Measurements from ENCODE around the gene PROSER1. TPM values are rescaled to one million over a fixed set of nuclear protein-coding genes. Genes with fewer than 3 reads are reported as not detected.

PROSER1 gene
- total and polyA plus RNA-seq, 2 of the 4 experiments (the other 2 are of a cell fraction) = 2.0 to 13.4 TPM

DNA sequence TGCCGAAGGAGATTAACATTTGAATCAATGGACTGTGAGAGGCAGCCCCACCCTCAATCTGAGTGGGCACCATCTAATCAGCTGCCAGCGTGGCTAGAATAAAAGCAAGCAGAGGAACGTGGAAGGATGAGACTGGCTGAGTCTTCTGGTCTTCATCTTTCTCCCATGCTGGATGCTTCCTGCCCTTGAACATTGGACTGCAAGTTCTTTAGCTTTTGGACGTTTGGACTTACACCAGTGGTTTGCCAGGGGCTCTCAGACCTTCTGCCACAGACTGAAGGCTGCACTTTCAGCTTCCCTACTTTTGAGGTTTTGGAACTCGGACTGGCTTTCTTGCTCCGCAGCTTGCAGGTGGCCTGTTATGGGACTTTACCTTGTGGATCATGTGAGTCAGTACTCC lies 15.1 kb upstream of the PROSER1 start:
- no peak for DNase-seq
- H2BK15ac ChIP-seq (ENCODE audit: low read depth, low read length) = no peak overlapping the region
- H3K79me1 ChIP-seq (ENCODE audit: low read depth in 1 of 2, low read length in 2 of 2) = no peaks in the 10 kb centered on the region
- no peaks in the 10 kb centered on the region for H3K4me1 ChIP-seq (ENCODE audit: control insufficient read depth, insufficient read depth, low read length)
- H2AFZ ChIP-seq (replicated peaks; ENCODE audit: low read length, poor library complexity) = no peak overlapping the region
- intact Hi-C loops (cut with micrococcal nuclease) = loop anchor here (5.0 kb wide), 1 partner anchor 214 kb away; no protein-coding TSS in a partner anchor
- no peak overlapping the region for H2BK5ac ChIP-seq (ENCODE audit: low read depth, low read length, poor library complexity, severe bottlenecking)
- H2BK120ac ChIP-seq (ENCODE audit: low read depth, low read length) = no peak overlapping the region
- no peak overlapping the region for H3K56ac ChIP-seq (ENCODE audit: extremely low read depth, insufficient read depth, low read length)
- H3K27ac ChIP-seq (ENCODE audit: insufficient read depth, low read length) = no peak overlapping the region
- no peak overlapping the region for H2BK20ac ChIP-seq (ENCODE audit: low read depth, low read length)
- H4K5ac ChIP-seq (ENCODE audit: low read depth, low read length) = no peak overlapping the region
- H3K4me2 ChIP-seq (ENCODE audit: low read depth, low read length) = no peak overlapping the region
- WGBS, 2 experiments (ENCODE audit: extremely low coverage in 2 of 2, insufficient read length in 1 of 2) = 85% methylated on average over 3 of the region's 6 CpGs; no CpG with 5 or more reads in 1 of the 2 experiments
- ATAC-seq (ENCODE audit: low read depth) = no peak
- H4K20me1 ChIP-seq (ENCODE audit: insufficient read depth, low read length) = no peaks in the 10 kb centered on the region
- H3K4me3 ChIP-seq (ENCODE audit: insufficient read depth, low read depth, low read length) = no peak overlapping the region
- H3K9ac ChIP-seq (ENCODE audit: low read depth, low read length) = no peak overlapping the region
- H4K8ac ChIP-seq (ENCODE audit: low read depth in 2 of 2, low read length in 2 of 2) = no peak overlapping the region
- H3K4ac ChIP-seq (ENCODE audit: low read depth, low read length) = no peak overlapping the region
- H3K9me3 ChIP-seq (ENCODE audit: control insufficient read depth, insufficient read depth, low read length) = no peaks in the 10 kb centered on the region
- TF ChIP-seq CEBPB (IDR thresholded peaks at IDR 0.05; ENCODE audit: low read depth, low read length) (no peak), MAFK (IDR thresholded peaks at IDR 0.05; ENCODE audit: low read depth, low read length) (no peak), RAD21 (IDR thresholded peaks at IDR 0.05; ENCODE audit: low read length) (no peak), SMC3 (IDR thresholded peaks at IDR 0.05; ENCODE audit: low read depth, low read length) (no peak), POLR2A (IDR thresholded peaks at IDR 0.05; ENCODE audit: low read depth, low read length) (no peak)
- no peak overlapping the region for H2AK9ac ChIP-seq (replicated peaks; ENCODE audit: low read depth, low read length, poor library complexity)
- dilution Hi-C loops (cut with HindIII; ENCODE audit: low sequenced_read_pairs, unreplicated experiment) = no loop called here
- no peak overlapping the region for H2AK5ac ChIP-seq (ENCODE audit: low read depth, low read length)
- in situ Hi-C loops (cut with MboI; ENCODE audit: low sequenced_read_pairs) = loop anchor here (5.0 kb wide), 1 partner anchor 564 kb away; no protein-coding TSS in a partner anchor
- H3K23ac ChIP-seq (ENCODE audit: low read depth, low read length) = no peak overlapping the region
- no peak overlapping the region for H3K14ac ChIP-seq (replicated peaks; ENCODE audit: low read depth, low read length)
- BruUV-seq (replicated peaks) = no TSS peak
- ChIA-PET CTCF (interaction anchor here (0.9 kb wide), 1 partner anchor 559 kb away, joined by 3 read pairs; no protein-coding TSS in a partner anchor), POLR2A (ENCODE audit: unreplicated experiment) (no interaction called here)
- no peaks in the 10 kb centered on the region for H3K27me3 ChIP-seq (ENCODE audit: control insufficient read depth, insufficient read depth, low read length)
- H3K9me1 ChIP-seq (ENCODE audit: insufficient read depth, low read length) = no peaks in the 10 kb centered on the region
- H4K91ac ChIP-seq (ENCODE audit: insufficient read depth, low read depth, low read length) = no peak overlapping the region
- no peak overlapping the region for H3K18ac ChIP-seq (ENCODE audit: low read depth, low read length)
- 0 out of 2 replicates have a peak, but pooled peaks cover 2% of the 10 kb centered on the region for H3K36me3 ChIP-seq (ENCODE audit: control insufficient read depth, insufficient read depth, low read length)
